ENCODE data around the gene CABCOCO1. TPM values are rescaled to one million over a fixed set of nuclear protein-coding genes. Genes with fewer than 3 reads are reported as not detected.

Gene CABCOCO1
- total and polyA plus RNA-seq, 9 of the 15 experiments (the other 6 are each of a cell fraction or from before 2014, with no cell fraction given): 0.04 TPM; not detected in 8

GRCh38 chr10:61753453-61753852 lies 90.7 kb downstream of the CABCOCO1 start (continued):
- TF ChIP-seq ZBTB26 (CRISPR knock-in tag; IDR thresholded peaks at IDR 0.05) (no peak), SRSF3 (IDR thresholded peaks at IDR 0.05; ENCODE audit: insufficient read depth, low read length) (no peak), SRSF1 (IDR thresholded peaks at IDR 0.05; ENCODE audit: low read depth, low read length) (no peak), CBX1 (IDR thresholded peaks at IDR 0.05; ENCODE audit: low read depth) (no peak), CTBP1 (IDR thresholded peaks at IDR 0.05; ENCODE audit: borderline replicate concordance) (0 out of 2 replicates have a peak, but pooled peaks have one; percentile 23), HDAC1 (IDR thresholded peaks at IDR 0.05) (0 out of 4 replicates have a peak, but pooled peaks of 1 of the 2 experiments have one; percentile 23), FOXA3 (CRISPR knock-in tag; conservative IDR thresholded peaks at IDR 0.05 in 1 of 2, IDR thresholded peaks at IDR 0.05 in 1 of 2) (0 out of 4 replicates have a peak, but pooled peaks of 1 of the 2 experiments have one; percentile 23), NFE2L1 (tag; IDR thresholded peaks at IDR 0.05; ENCODE audit: borderline replicate concordance, low read depth) (no peak), EP300 (IDR thresholded peaks at IDR 0.05; ENCODE audit: low read length) (no peak), ZNF57 (CRISPR knock-in tag; IDR thresholded peaks at IDR 0.05) (no peak), TOE1 (IDR thresholded peaks at IDR 0.05; ENCODE audit: borderline replicate concordance) (no peak), TOE1 (CRISPR knock-in tag; IDR thresholded peaks at IDR 0.05; ENCODE audit: borderline replicate concordance, low read depth) (no peak), FOXM1 (IDR thresholded peaks at IDR 0.05; ENCODE audit: low read depth) (peak; percentile 52; the same call in 1 of the 2 replicates), FOXM1 (CRISPR knock-in tag; IDR thresholded peaks at IDR 0.05; ENCODE audit: low read depth) (no peak), SIRT6 (IDR thresholded peaks at IDR 0.05; ENCODE audit: low read depth, low read length) (no peak), KDM5B (IDR thresholded peaks at IDR 0.05; ENCODE audit: insufficient replicate concordance, low read depth, low read length) (no peak), GATAD2B (IDR thresholded peaks at IDR 0.05; ENCODE audit: borderline replicate concordance) (0 out of 2 replicates have a peak, but pooled peaks have one; percentile 14), FOXP1 (CRISPR knock-in tag; IDR thresholded peaks at IDR 0.05) (no peak), ILK (tag; IDR thresholded peaks at IDR 0.05; ENCODE audit: borderline replicate concordance, low read depth) (no peak), ZNF311 (CRISPR knock-in tag; IDR thresholded peaks at IDR 0.05) (no peak), DACH1 (IDR thresholded peaks at IDR 0.05; ENCODE audit: partially characterized antibody) (peak; percentile 39), ZNF197 (CRISPR knock-in tag; IDR thresholded peaks at IDR 0.05; ENCODE audit: low read depth) (no peak), NBN (IDR thresholded peaks at IDR 0.05; ENCODE audit: low read depth) (peak; percentile 33; the same call in 1 of the 2 replicates), ZNF143 (CRISPR knock-in tag; IDR thresholded peaks at IDR 0.05) (no peak)
- TF ChIP-seq, protein P1, sequence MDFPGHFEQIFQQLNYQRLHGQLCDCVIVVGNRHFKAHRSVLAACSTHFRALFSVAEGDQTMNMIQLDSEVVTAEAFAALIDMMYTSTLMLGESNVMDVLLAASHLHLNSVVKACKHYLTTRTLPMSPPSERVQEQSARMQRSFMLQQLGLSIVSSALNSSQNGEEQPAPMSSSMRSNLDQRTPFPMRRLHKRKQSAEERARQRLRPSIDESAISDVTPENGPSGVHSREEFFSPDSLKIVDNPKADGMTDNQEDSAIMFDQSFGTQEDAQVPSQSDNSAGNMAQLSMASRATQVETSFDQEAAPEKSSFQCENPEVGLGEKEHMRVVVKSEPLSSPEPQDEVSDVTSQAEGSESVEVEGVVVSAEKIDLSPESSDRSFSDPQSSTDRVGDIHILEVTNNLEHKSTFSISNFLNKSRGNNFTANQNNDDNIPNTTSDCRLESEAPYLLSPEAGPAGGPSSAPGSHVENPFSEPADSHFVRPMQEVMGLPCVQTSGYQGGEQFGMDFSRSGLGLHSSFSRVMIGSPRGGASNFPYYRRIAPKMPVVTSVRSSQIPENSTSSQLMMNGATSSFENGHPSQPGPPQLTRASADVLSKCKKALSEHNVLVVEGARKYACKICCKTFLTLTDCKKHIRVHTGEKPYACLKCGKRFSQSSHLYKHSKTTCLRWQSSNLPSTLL (IDR thresholded peaks at IDR 0.05): no peak
- TF ChIP-seq, protein P2, sequence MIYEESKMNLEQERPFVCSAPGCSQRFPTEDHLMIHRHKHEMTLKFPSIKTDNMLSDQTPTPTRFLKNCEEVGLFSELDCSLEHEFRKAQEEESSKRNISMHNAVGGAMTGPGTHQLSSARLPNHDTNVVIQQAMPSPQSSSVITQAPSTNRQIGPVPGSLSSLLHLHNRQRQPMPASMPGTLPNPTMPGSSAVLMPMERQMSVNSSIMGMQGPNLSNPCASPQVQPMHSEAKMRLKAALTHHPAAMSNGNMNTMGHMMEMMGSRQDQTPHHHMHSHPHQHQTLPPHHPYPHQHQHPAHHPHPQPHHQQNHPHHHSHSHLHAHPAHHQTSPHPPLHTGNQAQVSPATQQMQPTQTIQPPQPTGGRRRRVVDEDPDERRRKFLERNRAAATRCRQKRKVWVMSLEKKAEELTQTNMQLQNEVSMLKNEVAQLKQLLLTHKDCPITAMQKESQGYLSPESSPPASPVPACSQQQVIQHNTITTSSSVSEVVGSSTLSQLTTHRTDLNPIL (CRISPR knock-in tag; IDR thresholded peaks at IDR 0.05): no peak

Data from K562 (cell line).